Neuronal stem cell (in vitro differentiated cells): Measurements from ENCODE around the gene PARP14.

Experiments used
- DNase-seq: peaks from one replicate; pipeline ENCODE4 v3.0.0-alpha.2; 2013; ENCODE audit warnings: low spot score
- H2AFZ ChIP-seq: one replicate; pipeline ENCODE4 v1.6.1; 2013; ENCODE audit warnings: mild to moderate bottlenecking, low read length, inconsistent platforms
- H2AK5ac ChIP-seq: 2 replicates; pipeline ENCODE4 v1.6.1; 2013; ENCODE audit warnings: low read depth, mild to moderate bottlenecking, inconsistent platforms, low read length, moderate library complexity, mixed read lengths
- H2BK120ac ChIP-seq: 2 replicates; pipeline ENCODE4 v1.6.1; 2013; ENCODE audit warnings: low read depth, mild to moderate bottlenecking, inconsistent platforms, low read length, moderate library complexity, mixed read lengths
- H2BK12ac ChIP-seq: one replicate; pipeline ENCODE4 v1.6.1; 2013; ENCODE audit warnings: low read length, inconsistent platforms
- H2BK15ac ChIP-seq: 2 replicates; pipeline ENCODE4 v1.6.1; 2013; ENCODE audit warnings: mild to moderate bottlenecking, low read length, inconsistent platforms, mixed read lengths
- H2BK5ac ChIP-seq: one replicate; pipeline ENCODE4 v1.6.1; 2013; ENCODE audit warnings: inconsistent platforms, mild to moderate bottlenecking, low read length, moderate library complexity
- H3K14ac ChIP-seq: one replicate; pipeline ENCODE4 v1.6.1; 2013; ENCODE audit warnings: low read length, inconsistent platforms
- H3K18ac ChIP-seq: 2 replicates; pipeline ENCODE4 v1.6.1; 2013; ENCODE audit warnings: low read length, inconsistent platforms
- H3K23ac ChIP-seq: 2 replicates; pipeline ENCODE4 v1.6.1; 2013; ENCODE audit warnings: low read depth, mild to moderate bottlenecking, mixed read lengths, low read length, inconsistent platforms; ENCODE audit not compliant: poor library complexity
- H3K27ac ChIP-seq: replicated peaks from 3 replicates; pipeline ENCODE4 v1.5.1; 2013; ENCODE audit warnings: low read length, inconsistent platforms
- H3K27me3 ChIP-seq, 3 experiments: 2 replicates each; pipeline ENCODE4 v1.6.1; 2013; ENCODE audit warnings: low read length in 3 of 3, mild to moderate bottlenecking in 2 of 3, inconsistent platforms in 1 of 3, low read depth in 1 of 3, mixed read lengths in 1 of 3, moderate library complexity in 1 of 3; ENCODE audit not compliant: control insufficient read depth in 3 of 3, insufficient read depth in 3 of 3
- H3K36me3 ChIP-seq, 2 donors: replicated peaks in 1 of 2; 2 replicates each; pipeline ENCODE4 v1.6.1; 2013; ENCODE audit warnings: low read length in 2 of 2; ENCODE audit not compliant: control insufficient read depth in 2 of 2, insufficient read depth in 2 of 2
- H3K4ac ChIP-seq: 2 replicates; pipeline ENCODE4 v1.6.1; 2013; ENCODE audit warnings: inconsistent platforms, mild to moderate bottlenecking, low read length, moderate library complexity
- H3K4me1 ChIP-seq, 2 donors: 1 replicate in 1 of 2; 2 replicates in 1 of 2; pipeline ENCODE4 v1.6.1; 2013; ENCODE audit warnings: low read length in 2 of 2, low read depth in 1 of 2; ENCODE audit not compliant: control insufficient read depth in 2 of 2, insufficient read depth in 1 of 2
- H3K4me2 ChIP-seq: one replicate; pipeline ENCODE4 v1.6.1; 2013; ENCODE audit warnings: mild to moderate bottlenecking, low read length, inconsistent platforms; ENCODE audit not compliant: insufficient read depth, poor library complexity, severe bottlenecking
- H3K4me3 ChIP-seq, 2 donors: 2 replicates each; pipeline ENCODE4 v1.5.1; 2013; ENCODE audit warnings: low read length in 2 of 2, mild to moderate bottlenecking in 2 of 2, inconsistent platforms in 1 of 2, moderate library complexity in 1 of 2
- H3K79me1 ChIP-seq: one replicate; pipeline ENCODE4 v1.6.1; 2013; ENCODE audit warnings: low read depth, mild to moderate bottlenecking, inconsistent platforms, low read length, moderate library complexity
- H3K9ac ChIP-seq: one replicate; pipeline ENCODE4 v1.6.1; 2013; ENCODE audit warnings: mild to moderate bottlenecking, low read depth, low read length, inconsistent platforms; ENCODE audit not compliant: poor library complexity
- H3K9me3 ChIP-seq, 2 donors: replicated peaks in 1 of 2; 2 replicates each; pipeline versions ENCODE3 to v1.6.1; 2013; ENCODE audit warnings: low read length in 2 of 2, mild to moderate bottlenecking in 2 of 2, inconsistent platforms in 1 of 2, low read depth in 1 of 2, mixed read lengths in 1 of 2, moderate library complexity in 1 of 2; ENCODE audit not compliant: control insufficient read depth in 2 of 2, insufficient read depth in 1 of 2
- H4K8ac ChIP-seq: one replicate; pipeline ENCODE4 v1.6.1; 2013; ENCODE audit warnings: low read depth, mild to moderate bottlenecking, inconsistent platforms, low read length, moderate library complexity
- H4K91ac ChIP-seq: one replicate; pipeline ENCODE4 v1.6.1; 2013; ENCODE audit warnings: low read length, low read depth, mild to moderate bottlenecking, inconsistent platforms; ENCODE audit not compliant: poor library complexity
- WGBS, 2 donors: extraction: QIAGEN DNeasy Blood & Tissue Kit; methylation state at CpG; one replicate each; pipeline ENCODE4 v1.1.7; 2013; ENCODE audit warnings: missing lambda C conversion rate in 2 of 2, mixed read lengths in 1 of 2; ENCODE audit not compliant: insufficient read length in 2 of 2, insufficient replicate concordance in 1 of 2; ENCODE audit errors: extremely low coverage in 2 of 2; 5-methylcytosine and 5-hydroxymethylcytosine counted together

The PARP14 gene

GRCh38 chr3:122767540-122768372, 87.1 kb downstream of the PARP14 start:
- no peak for DNase-seq
- Histone ChIP-seq H4K91ac (no peak overlapping the region), H3K23ac (no peak overlapping the region), H3K79me1 (no peaks in the 10 kb centered on the region), H2BK120ac (no peak overlapping the region), H3K18ac (no peak overlapping the region), H2AFZ (no peak overlapping the region), H2BK5ac (no peak overlapping the region), H3K4ac (no peak overlapping the region), H2BK12ac (no peak overlapping the region), H3K4me3 (no peak overlapping the region), H3K9me3 (no peaks in the 10 kb centered on the region), H4K8ac (no peak overlapping the region), H3K27ac (no peak overlapping the region), H3K27me3 (no peaks in the 10 kb centered on the region), H2BK15ac (no peak overlapping the region), H3K9ac (no peak overlapping the region), H2AK5ac (no peak overlapping the region), H3K14ac (no peak overlapping the region), H3K4me2 (no peak overlapping the region), H3K4me1 (no peaks in the 10 kb centered on the region), H3K36me3 (peaks cover 4 to 14% of the 10 kb centered on the region in 2 donors)
- no CpG with 5 or more reads among the region's 3 CpGs for WGBS, 2 donors

DNA sequence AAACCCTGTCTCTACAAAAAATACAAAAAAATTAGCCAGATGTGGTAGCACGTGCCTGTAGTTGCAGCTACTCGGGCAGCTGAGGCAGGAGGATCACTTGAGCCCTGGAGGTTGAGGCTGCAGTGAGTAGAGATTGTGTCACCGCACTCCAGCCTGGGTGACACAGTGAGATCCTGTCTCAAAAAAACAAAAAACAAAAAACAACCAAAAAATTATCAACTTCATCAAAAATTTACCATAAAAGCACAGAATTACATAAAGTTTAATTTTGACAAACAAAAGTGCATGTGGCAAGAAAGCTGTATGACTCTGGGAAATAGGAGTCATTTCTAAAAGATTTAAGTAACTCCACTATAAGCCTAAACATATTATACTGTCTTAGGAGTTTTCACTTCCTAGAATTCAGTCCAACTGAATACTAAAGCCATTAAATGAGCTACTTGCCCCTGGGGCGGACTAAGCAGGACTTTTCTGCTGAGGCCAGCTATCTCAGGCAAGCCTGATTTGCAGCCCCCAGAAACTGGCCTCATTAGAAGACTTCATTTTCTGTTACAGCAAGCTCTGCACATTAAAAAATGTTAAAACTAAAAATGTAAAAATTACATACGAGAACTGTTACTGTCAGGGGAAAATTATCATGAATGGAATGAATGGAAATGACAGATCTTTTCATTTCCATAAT, 90.0 kb downstream of the PARP14 start:
- Histone ChIP-seq H3K4me2 (no peak overlapping the region), H2BK5ac (no peak overlapping the region), H3K18ac (no peak overlapping the region), H3K36me3 (peaks cover 6 to 11% of the 10 kb centered on the region in 2 donors), H3K27ac (no peak overlapping the region), H3K23ac (no peak overlapping the region), H2BK120ac (no peak overlapping the region), H4K91ac (no peak overlapping the region), H3K4me3 (no peak overlapping the region), H3K4me1 (peaks cover 0 to 2% of the 10 kb centered on the region in 2 donors), H2AK5ac (no peak overlapping the region), H3K9me3 (no peaks in the 10 kb centered on the region), H2BK15ac (no peak overlapping the region), H3K14ac (no peak overlapping the region), H3K79me1 (no peaks in the 10 kb centered on the region), H2AFZ (no peak overlapping the region), H4K8ac (no peak overlapping the region), H3K9ac (no peak overlapping the region), H3K4ac (no peak overlapping the region), H3K27me3 (no peaks in the 10 kb centered on the region), H2BK12ac (no peak overlapping the region)
- no peak for DNase-seq
- no CpG with 5 or more reads among the region's 5 CpGs for WGBS, 2 donors

DNA sequence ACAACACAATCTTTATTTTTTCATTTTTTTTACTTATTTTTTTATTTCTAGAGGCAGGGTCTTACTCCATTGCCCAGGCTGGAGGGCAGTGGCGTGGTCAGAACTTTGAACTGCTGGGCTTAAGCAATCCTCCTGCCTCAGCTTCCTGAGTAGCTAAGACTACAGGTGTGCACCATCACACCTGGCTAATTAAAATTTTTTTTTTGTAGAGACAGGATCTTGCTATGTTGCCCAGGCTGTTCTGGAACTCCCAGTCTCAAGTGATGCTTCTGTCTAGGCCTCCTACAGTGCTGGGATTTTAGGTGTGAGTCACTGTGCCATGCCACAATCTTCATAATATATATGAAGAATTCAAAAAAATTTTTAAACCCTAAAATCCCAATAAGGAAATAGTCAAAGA, 92.2 kb downstream of the PARP14 start:
- no peak overlapping the region for H4K91ac ChIP-seq
- H2BK15ac ChIP-seq: no peak overlapping the region
- no peak overlapping the region for H2BK120ac ChIP-seq
- no peak overlapping the region for H3K14ac ChIP-seq
- H3K18ac ChIP-seq: no peak overlapping the region
- no peak overlapping the region for H4K8ac ChIP-seq
- H2AK5ac ChIP-seq: no peak overlapping the region
- H3K79me1 ChIP-seq: no peaks in the 10 kb centered on the region
- H3K4me3 ChIP-seq: no peak overlapping the region
- DNase-seq: no peak
- peaks cover 6 to 10% of the 10 kb centered on the region in 2 donors for H3K36me3 ChIP-seq
- H3K9ac ChIP-seq: no peak overlapping the region
- H3K27me3 ChIP-seq: no peaks in the 10 kb centered on the region
- no peaks in the 10 kb centered on the region for H3K9me3 ChIP-seq
- H3K4me2 ChIP-seq: no peak overlapping the region
- H3K4me1 ChIP-seq: peaks cover 0 to 2% of the 10 kb centered on the region in 2 donors
- no peak overlapping the region for H3K23ac ChIP-seq
- WGBS, 2 donors: no CpG with 5 or more reads among the region's 1 CpG
- H3K27ac ChIP-seq: no peak overlapping the region
- H2AFZ ChIP-seq: no peak overlapping the region
- H2BK12ac ChIP-seq: no peak overlapping the region
- no peak overlapping the region for H3K4ac ChIP-seq
- H2BK5ac ChIP-seq: no peak overlapping the region

GRCh38 chr3:122773944-122774509, 93.4 kb downstream of the PARP14 start:
- H3K4me3 ChIP-seq: no peak overlapping the region
- H4K91ac ChIP-seq: no peak overlapping the region
- H3K4ac ChIP-seq: no peak overlapping the region
- H3K79me1 ChIP-seq: no peaks in the 10 kb centered on the region
- no peak overlapping the region for H3K18ac ChIP-seq
- H3K4me2 ChIP-seq: no peak overlapping the region
- no peak overlapping the region for H3K23ac ChIP-seq
- no peak for DNase-seq
- H3K27ac ChIP-seq: no peak overlapping the region
- peaks cover 4 to 8% of the 10 kb centered on the region in 2 donors for H3K36me3 ChIP-seq
- no peak overlapping the region for H2BK5ac ChIP-seq
- no peak overlapping the region for H3K14ac ChIP-seq
- no peak overlapping the region for H2AK5ac ChIP-seq
- peaks cover 0 to 2% of the 10 kb centered on the region in 2 donors for H3K4me1 ChIP-seq
- no peaks in the 10 kb centered on the region for H3K27me3 ChIP-seq
- H3K9ac ChIP-seq: no peak overlapping the region
- H2BK15ac ChIP-seq: no peak overlapping the region
- H4K8ac ChIP-seq: no peak overlapping the region
- no peaks in the 10 kb centered on the region for H3K9me3 ChIP-seq
- H2BK120ac ChIP-seq: no peak overlapping the region
- H2BK12ac ChIP-seq: no peak overlapping the region
- H2AFZ ChIP-seq: no peak overlapping the region
- no CpG with 5 or more reads among the region's 3 CpGs for WGBS, 2 donors
